ENCODE results near the gene HAL.

- TF ChIP-seq SUZ12 (IDR thresholded peaks at IDR 0.05; ENCODE audit: extremely low read depth, insufficient read depth, insufficient read length), result no peak
- no peak for TF ChIP-seq ZNF274 (IDR thresholded peaks at IDR 0.05; ENCODE audit: low read depth, low read length)
Measured at GRCh38 chr12:96029826-96030225, 33.7 kb upstream of the HAL start.
